H1 (cell line): ENCODE results near the gene ZSCAN1. TPM values are rescaled to one million over a fixed set of nuclear protein-coding genes. Genes with fewer than 3 reads are reported as not detected.

Experiments
- CTCF ChIA-PET: fragments of 300-600 bp; sonication (Branson Sonifier 250); formaldehyde crosslinking; loops from one replicate; lab custom pipeline; 2021; ENCODE audit not compliant: partially characterized antibody; lab: Charles Lee
- POLR2A ChIA-PET: fragments of 300-600 bp; sonication (Branson Sonifier 250); formaldehyde crosslinking; loops from one replicate; lab custom pipeline; 2021; ENCODE audit warnings: inconsistent platforms; ENCODE audit not compliant: partially characterized antibody; lab: Charles Lee
- DNase-seq, 2 experiments: peaks; one replicate each; pipeline versions ENCODE4 v3.0.0 to v3.0.0-alpha.2; 2010 to 2022; ENCODE audit warnings: low spot score in 2 of 2, low read depth in 1 of 2, mixed read lengths in 1 of 2
- FAIRE-seq: peaks from 2 replicates; lab custom pipeline; 2011; peaks lifted over from hg19 to GRCh38; lab: Jason Lieb, UNC
- H2AFZ ChIP-seq: 2 replicates; pipeline ENCODE4 v1.8.1; 2012; ENCODE audit warnings: low read length, inconsistent platforms
- H2AK5ac ChIP-seq: 2 replicates; pipeline ENCODE4 v1.6.1; 2013; ENCODE audit warnings: low read depth, low read length
- H2BK120ac ChIP-seq: replicated peaks from 2 replicates; pipeline ENCODE3; 2013; ENCODE audit warnings: low read depth, low read length, inconsistent platforms
- H2BK12ac ChIP-seq: 2 replicates; pipeline ENCODE4 v1.6.1; 2013; ENCODE audit warnings: low read depth, low read length
- H2BK15ac ChIP-seq: 2 replicates; pipeline ENCODE4 v1.6.1; 2013; ENCODE audit warnings: low read length
- H2BK20ac ChIP-seq: 2 replicates; pipeline ENCODE4 v1.6.1; 2013; ENCODE audit warnings: low read length
- H2BK5ac ChIP-seq: 2 replicates; pipeline ENCODE4 v1.6.1; 2013; ENCODE audit warnings: low read depth, low read length
- H3K14ac ChIP-seq: 2 replicates; pipeline ENCODE4 v1.6.1; 2013; ENCODE audit warnings: inconsistent platforms; ENCODE audit not compliant: insufficient read length
- H3K18ac ChIP-seq: 2 replicates; pipeline ENCODE4 v1.6.1; 2013; ENCODE audit warnings: low read length; ENCODE audit errors: extremely low read depth
- H3K23ac ChIP-seq: 2 replicates; pipeline ENCODE4 v1.6.1; 2013; ENCODE audit warnings: inconsistent platforms; ENCODE audit not compliant: insufficient read length
- H3K23me2 ChIP-seq: 2 replicates; pipeline ENCODE4 v1.6.1; 2013; ENCODE audit warnings: low read depth, low read length
- H3K27ac ChIP-seq: 2 replicates; pipeline ENCODE4 v1.6.1; 2011; ENCODE audit warnings: low read depth, low read length, inconsistent platforms
- H3K27me3 ChIP-seq, 4 experiments: replicated peaks in 1 of 4; 1 replicate in 1 of 4; 2 replicates in 3 of 4; pipeline versions ENCODE4 v1.6.1 to v1.8.1; 2011 to 2013; ENCODE audit warnings: low read length in 3 of 4, mild to moderate bottlenecking in 3 of 4, inconsistent platforms in 2 of 4, mixed read lengths in 2 of 4, moderate library complexity in 1 of 4; ENCODE audit not compliant: control insufficient read depth in 3 of 4, insufficient read depth in 3 of 4; ENCODE audit errors: extremely low read depth in 1 of 4
- H3K36me3 ChIP-seq, 4 experiments: 2 replicates each; pipeline versions ENCODE4 v1.6.1 to v1.8.1; 2011 to 2013; ENCODE audit warnings: mild to moderate bottlenecking in 4 of 4, low read length in 3 of 4, moderate library complexity in 2 of 4, control low read depth in 1 of 4, inconsistent platforms in 1 of 4; ENCODE audit not compliant: insufficient read depth in 4 of 4, control insufficient read depth in 2 of 4
- H3K4ac ChIP-seq: replicated peaks from 2 replicates; pipeline ENCODE3; 2013; ENCODE audit warnings: low read length, low read depth, mixed read lengths, inconsistent platforms; ENCODE audit not compliant: insufficient read length
- H3K4me1 ChIP-seq, 4 experiments: replicated peaks in 1 of 4; 1 replicate in 1 of 4; 2 replicates in 3 of 4; pipeline versions ENCODE4 v1.6.1 to v1.8.1; 2011 to 2013; ENCODE audit warnings: low read length in 3 of 4, inconsistent platforms in 2 of 4, mixed read lengths in 1 of 4; ENCODE audit not compliant: insufficient read depth in 4 of 4, control insufficient read depth in 3 of 4
- H3K4me2 ChIP-seq, 2 experiments: 2 replicates each; pipeline versions ENCODE4 v1.6.1 to v1.8.1; 2011 to 2013; ENCODE audit warnings: low read depth in 2 of 2, low read length in 2 of 2, control low read depth in 1 of 2, inconsistent platforms in 1 of 2, mild to moderate bottlenecking in 1 of 2; ENCODE audit not compliant: insufficient read depth in 1 of 2
- H3K4me3 ChIP-seq, 4 experiments: fragments of 200-600, 300-600 bp in 1 of 4; sonication (generic), shearing (Covaris generic), sonication (Bioruptor Twin) in 1 of 4; 2 replicates each; pipeline versions ENCODE4 v1.5.1 to v1.8.1; 2011 to 2016; ENCODE audit warnings: low read length in 4 of 4, low read depth in 3 of 4, control low read depth in 2 of 4, inconsistent platforms in 2 of 4, mild to moderate bottlenecking in 2 of 4, mixed read lengths in 1 of 4, moderate library complexity in 1 of 4; ENCODE audit not compliant: insufficient read depth in 2 of 4; ENCODE audit errors: extremely low read depth in 1 of 4
- H3K56ac ChIP-seq: replicated peaks from 2 replicates; pipeline ENCODE3; 2013; ENCODE audit warnings: low read depth, mild to moderate bottlenecking, mixed read lengths, low read length, inconsistent platforms; ENCODE audit not compliant: insufficient read length
- H3K79me1 ChIP-seq: 2 replicates; pipeline ENCODE4 v1.6.1; 2013; ENCODE audit warnings: low read depth, low read length, control low read depth
- H3K79me2 ChIP-seq, 2 experiments: 2 replicates each; pipeline versions ENCODE4 v1.6.1 to v1.8.1; 2012 to 2013; ENCODE audit warnings: low read length in 2 of 2, mild to moderate bottlenecking in 2 of 2, inconsistent platforms in 1 of 2; ENCODE audit not compliant: insufficient read depth in 2 of 2, control insufficient read depth in 1 of 2
- H3K9ac ChIP-seq, 4 experiments: replicated peaks in 1 of 4; 1 replicate in 1 of 4; 2 replicates in 3 of 4; pipeline versions ENCODE4 v1.6.1 to v1.8.1; 2011 to 2013; ENCODE audit warnings: low read depth in 3 of 4, low read length in 3 of 4, control low read depth in 2 of 4, mild to moderate bottlenecking in 2 of 4, moderate library complexity in 2 of 4, inconsistent platforms in 1 of 4; ENCODE audit errors: extremely low read depth in 1 of 4
- H3K9me3 ChIP-seq, 2 experiments: 2 replicates each; pipeline versions ENCODE4 v1.6.1 to v1.8.1; 2012 to 2013; ENCODE audit warnings: mild to moderate bottlenecking in 2 of 2, moderate library complexity in 2 of 2, control low read depth in 1 of 2, inconsistent platforms in 1 of 2, low read depth in 1 of 2, low read length in 1 of 2, mixed read lengths in 1 of 2; ENCODE audit not compliant: insufficient read depth in 2 of 2
- H4K20me1 ChIP-seq, 2 experiments: replicated peaks in 1 of 2; 2 replicates each; pipeline versions ENCODE3 to v1.8.1; 2011 to 2013; ENCODE audit warnings: inconsistent platforms in 2 of 2, low read length in 2 of 2, mild to moderate bottlenecking in 1 of 2; ENCODE audit not compliant: insufficient read depth in 2 of 2, control insufficient read depth in 1 of 2
- H4K5ac ChIP-seq: 2 replicates; pipeline ENCODE4 v1.6.1; 2013; ENCODE audit warnings: low read length, low read depth, mixed read lengths, inconsistent platforms; ENCODE audit not compliant: insufficient read length
- H4K8ac ChIP-seq: 2 replicates; pipeline ENCODE4 v1.8.0; 2013; ENCODE audit warnings: mild to moderate bottlenecking, moderate library complexity, low read length, inconsistent platforms; ENCODE audit not compliant: insufficient read depth; ENCODE audit errors: extremely low read depth
- H4K91ac ChIP-seq: replicated peaks from 2 replicates; pipeline ENCODE3; 2013; ENCODE audit warnings: low read length, mixed read lengths, inconsistent platforms; ENCODE audit not compliant: insufficient read length
- CHD1 ChIP-seq: IDR thresholded peaks from 2 replicates; pipeline ENCODE4 v1.6.1; 2012; ENCODE audit warnings: low read depth, low read length, improper control_type of control experiment
- CREB1 ChIP-seq: IDR thresholded peaks from 2 replicates; pipeline ENCODE4 v1.6.1; 2012; ENCODE audit warnings: inconsistent platforms
- CTBP2 ChIP-seq: IDR thresholded peaks from 2 replicates; pipeline ENCODE4 v1.7.0; 2011; ENCODE audit warnings: borderline replicate concordance, mild to moderate bottlenecking, moderate library complexity, mixed read lengths, low read length; ENCODE audit not compliant: insufficient read depth, insufficient read length
- NANOG ChIP-seq: IDR thresholded peaks from 2 replicates; pipeline ENCODE4 v1.6.1; 2011; ENCODE audit warnings: low read length, low read depth, mild to moderate bottlenecking, inconsistent platforms; ENCODE audit not compliant: insufficient read depth, poor library complexity, severe bottlenecking
- POLR2AphosphoS5 ChIP-seq: IDR thresholded peaks from 2 replicates; pipeline ENCODE4 v1.6.1; 2011; ENCODE audit warnings: low read depth, low read length
- RXRA ChIP-seq: IDR thresholded peaks from 2 replicates; pipeline ENCODE4 v1.6.1; 2011; ENCODE audit warnings: low read depth, mild to moderate bottlenecking, low read length, moderate library complexity; ENCODE audit not compliant: insufficient read depth
- SAP30 ChIP-seq: fragments of 300-600 bp; sonication (generic); IDR thresholded peaks from 2 replicates; pipeline ENCODE4 v1.7.1; 2012; ENCODE audit warnings: low read length, moderate library complexity, mild to moderate bottlenecking, inconsistent platforms; ENCODE audit not compliant: insufficient read depth, insufficient replicate concordance
- SP2 ChIP-seq: IDR thresholded peaks from 2 replicates; pipeline ENCODE4 v1.6.1; 2012; ENCODE audit warnings: mild to moderate bottlenecking, low read length, inconsistent platforms
- TAF1 ChIP-seq: IDR thresholded peaks from 2 replicates; pipeline ENCODE4 v1.6.1; 2011; ENCODE audit warnings: mild to moderate bottlenecking, low read depth, low read length
- TEAD4 ChIP-seq: IDR thresholded peaks from 2 replicates; pipeline ENCODE4 v1.6.1; 2012; ENCODE audit warnings: low read depth, low read length, inconsistent platforms, mixed read lengths
- WGBS, 2 experiments: shearing (Covaris generic) in 1 of 2; methylation state at CpG; one replicate each; pipeline versions ENCODE4 v1.1.6 to v1.1.7; 2013 to 2015; ENCODE audit warnings: low lambda C conversion rate in 2 of 2, mixed read lengths in 2 of 2, inconsistent platforms in 1 of 2, low coverage in 1 of 2, missing lambda C conversion rate in 1 of 2; ENCODE audit not compliant: insufficient replicate concordance in 2 of 2, insufficient coverage in 1 of 2, insufficient read length in 1 of 2; ENCODE audit errors: extremely low coverage in 1 of 2, missing lambda C conversion rate in 1 of 2; 5-methylcytosine and 5-hydroxymethylcytosine counted together
- polyA plus RNA-seq, 7 experiments: library from polyadenylated mRNA; depleted of rRNA in 3 of 7; stranded (reverse) in 5 of 7; unstranded in 2 of 7; fragments of >200 nt in 5 of 7; fragments of 200-250 nt in 2 of 7; gene quantifications; 1 replicate in 5 of 7; 2 replicates in 1 of 7; 4 replicates in 1 of 7; pipeline versions ENCODE4 v1.2.1 to v1.2.3, GENCODE V29; 2011 to 2013; ENCODE audit warnings: missing spikeins in 2 of 7, mixed read lengths in 2 of 7
- total RNA-seq: library from RNA; stranded (reverse); fragmentation: NEBNext Ultra II Directional; extraction: Animal tissue kit (Norgen Biotek cat#: 25700); gene quantifications from 2 replicates; pipeline ENCODE4 v1.2.1, GENCODE V29; 2021

ZSCAN1 gene
- total and polyA plus RNA-seq, 2 of the 8 experiments (the other 6 are each of a cell fraction or from before 2014, with no cell fraction given) = 1.2 to 4.3 TPM

GRCh38 chr19:58097781-58098681, 64.2 kb downstream of the ZSCAN1 start, which contains the start of gene ZSCAN18:
Gene ZSCAN18 (minus strand): TSS chr19:58098231. CDS start chr19:58090267, 7,964 bp downstream.
- H2BK5ac ChIP-seq = peak within 1 kb of the TSS; percentile 98
- peak within 1 kb of the TSS; percentile 95; the same call in 1 of the 2 replicates for H2AK5ac ChIP-seq
- POLR2A ChIA-PET = interaction anchor here (0.8 to 3.1 kb wide), 17 partner anchors 10 to 95 kb away, joined by 3 to 23 read pairs (median 5); partner anchors contain the start of genes ZNF135, ZNF329, ZNF606 and ZSCAN1
- H3K4me3 ChIP-seq = peak within 1 kb of the TSS; percentile 82 to 99 (median 97)
- CTCF ChIA-PET = interaction anchor here (0.8 to 2.1 kb wide), 5 partner anchors 22 to 75 kb away, joined by 3 to 7 read pairs (median 4); partner anchors contain the start of gene ZNF329
- H3K4ac ChIP-seq = peak within 1 kb of the TSS; percentile 83
- no peaks in the 10 kb centered on the region for H4K20me1 ChIP-seq
- WGBS, 2 experiments = 2% methylated on average over 54 of the region's 67 CpGs; no CpG with 5 or more reads in 1 of the 2 experiments
- peaks cover 2% of the 10 kb centered on the region; the same call in 1 of the 2 replicates for H3K23me2 ChIP-seq
- H2BK12ac ChIP-seq = peak within 1 kb of the TSS; percentile 99; the same call in 1 of the 2 replicates
- peaks cover 0 to 5% (median 4%) of the 10 kb centered on the region in 4 experiments; a peak in 5 of 7 replicates for H3K4me1 ChIP-seq
- H2BK15ac ChIP-seq = no peak within 1 kb of the TSS
- H3K56ac ChIP-seq = peak within 1 kb of the TSS; percentile 81
- no peak within 1 kb of the TSS for H3K23ac ChIP-seq
- H3K27me3 ChIP-seq = no peaks in the 10 kb centered on the region
- H3K14ac ChIP-seq = no peak within 1 kb of the TSS
- DNase-seq (peak; percentile 94 to 100), FAIRE-seq (peak; percentile 81)
- peak within 1 kb of the TSS; percentile 100 for H3K27ac ChIP-seq
- 0 out of 2 replicates have a peak within 1 kb of the TSS, but pooled peaks have one; percentile 32 for H2BK20ac ChIP-seq
- H3K79me2 ChIP-seq = peaks cover 0 to 16% of the 10 kb centered on the region in 2 experiments; a peak in 1 of 4 replicates
- peak within 1 kb of the TSS; percentile 100 for H4K8ac ChIP-seq
- peak within 1 kb of the TSS; percentile 81; the same call in 1 of the 2 replicates for H2AFZ ChIP-seq
- peak within 1 kb of the TSS; percentile 80 for H4K91ac ChIP-seq
- peaks cover 9 to 10% of the 10 kb centered on the region in 2 experiments; a peak in 3 of 4 replicates for H3K9me3 ChIP-seq
- peaks cover 4% of the 10 kb centered on the region; the same call in 1 of the 2 replicates for H3K79me1 ChIP-seq
- H4K5ac ChIP-seq = peak within 1 kb of the TSS; percentile 93
- peak within 1 kb of the TSS; percentile 90 for H3K18ac ChIP-seq
- H2BK120ac ChIP-seq = no peak within 1 kb of the TSS
- H3K36me3 ChIP-seq = no peaks in the 10 kb centered on the region
- H3K4me2 ChIP-seq = peak within 1 kb of the TSS; percentile 69 to 76
- H3K9ac ChIP-seq = peak within 1 kb of the TSS; percentile 95 to 100 (median 98)
- TF ChIP-seq POLR2AphosphoS5 = 0 out of 2 replicates have a peak, but pooled peaks have one; percentile 16
- TF ChIP-seq SP2 = peak; percentile 36; the same call in 1 of the 2 replicates
- TF ChIP-seq CTBP2 = no peak
- peak; percentile 37; the same call in 1 of the 2 replicates for TF ChIP-seq CHD1
- no peak for TF ChIP-seq NANOG
- no peak for TF ChIP-seq SAP30
- TF ChIP-seq CREB1 = peak; percentile 91
- TF ChIP-seq RXRA = no peak
- no peak for TF ChIP-seq TEAD4
- TF ChIP-seq TAF1 = peak; percentile 81
